KMS-11 (cell line): ENCODE measurements around the gene AMPD2.

Experiments
- H2AFZ ChIP-seq: fragments of 200-600 bp; sonication (generic); 2 replicates; pipeline ENCODE4 v1.6.1; 2016; ENCODE audit warnings: antibody characterized with exemption, mixed run types, low read depth
- H3K27ac ChIP-seq: fragments of 200-600 bp; sonication (generic); 2 replicates; pipeline ENCODE4 v1.6.1; 2016; ENCODE audit warnings: mild to moderate bottlenecking, mixed run types
- H3K27me3 ChIP-seq: fragments of 200-600 bp; sonication (generic); 2 replicates; pipeline ENCODE4 v1.6.1; 2017; ENCODE audit warnings: mild to moderate bottlenecking, low read depth, mixed run types, moderate library complexity; ENCODE audit not compliant: insufficient read depth
- H3K36me3 ChIP-seq: fragments of 200-600 bp; sonication (generic); 2 replicates; pipeline ENCODE4 v1.6.1; 2017; ENCODE audit warnings: mild to moderate bottlenecking, mixed run types; ENCODE audit not compliant: insufficient read depth
- H3K4me1 ChIP-seq: fragments of 200-600 bp; sonication (generic); 2 replicates; pipeline ENCODE4 v1.6.1; 2016; ENCODE audit warnings: mild to moderate bottlenecking, low read depth, mixed run types; ENCODE audit not compliant: poor library complexity, severe bottlenecking
- H3K4me2 ChIP-seq: fragments of 200-600 bp; sonication (generic); 2 replicates; pipeline ENCODE4 v1.7.0; 2016; ENCODE audit warnings: mild to moderate bottlenecking, mixed run types
- H3K4me3 ChIP-seq: fragments of 200-600 bp; sonication (generic); IDR thresholded peaks from 2 replicates; pipeline ENCODE4 v1.6.1; 2017; ENCODE audit warnings: low read depth, low read length, mixed read lengths; ENCODE audit not compliant: insufficient read depth
- H3K79me2 ChIP-seq: fragments of 200-600 bp; sonication (generic); 2 replicates; pipeline ENCODE4 v1.6.1; 2016; ENCODE audit warnings: low read depth, mixed run types; ENCODE audit not compliant: insufficient read depth
- H3K9ac ChIP-seq: fragments of 200-600 bp; sonication (generic); 2 replicates; pipeline ENCODE4 v1.6.1; 2016; ENCODE audit warnings: mild to moderate bottlenecking, mixed run types
- H4K20me1 ChIP-seq: fragments of 200-600 bp; sonication (generic); 2 replicates; pipeline ENCODE4 v1.6.1; 2016; ENCODE audit warnings: mild to moderate bottlenecking, mixed run types; ENCODE audit not compliant: insufficient read depth
- CTCF ChIP-seq: fragments of 200-600 bp; sonication (generic); conservative IDR thresholded peaks from 2 replicates; pipeline ENCODE4 v1.6.1; 2017; ENCODE audit warnings: low read depth, mild to moderate bottlenecking, antibody characterized with exemption, low read length, moderate library complexity, mixed read lengths

Gene AMPD2

GRCh38 chr1:109634292-109634691, 14.7 kb downstream of the AMPD2 start:
- H3K27ac ChIP-seq: no peak overlapping the region
- H4K20me1 ChIP-seq: no peaks in the 10 kb centered on the region
- no peak overlapping the region for H3K4me3 ChIP-seq
- no peaks in the 10 kb centered on the region for H3K79me2 ChIP-seq
- H3K4me2 ChIP-seq: no peak overlapping the region; the same call in 1 of the 2 replicates
- no peak overlapping the region for H2AFZ ChIP-seq
- no peaks in the 10 kb centered on the region for H3K27me3 ChIP-seq
- H3K4me1 ChIP-seq: peaks cover 24% of the 10 kb centered on the region
- peaks cover 12% of the 10 kb centered on the region; the same call in 1 of the 2 replicates for H3K36me3 ChIP-seq
- no peak for TF ChIP-seq CTCF
- H3K9ac ChIP-seq: no peak overlapping the region

- Histone ChIP-seq H3K79me2 (no peaks in the 10 kb centered on the region), H3K4me3 (no peak overlapping the region), H3K4me2 (peak overlapping the region; percentile 19), H2AFZ (no peak overlapping the region), H4K20me1 (no peaks in the 10 kb centered on the region), H3K27me3 (no peaks in the 10 kb centered on the region), H3K4me1 (peaks cover 27% of the 10 kb centered on the region), H3K36me3 (peaks cover 8% of the 10 kb centered on the region; the same call in 1 of the 2 replicates), H3K27ac (no peak overlapping the region), H3K9ac (no peak overlapping the region)
- TF ChIP-seq CTCF: no peak
Observed at GRCh38 chr1:109634771-109635750, 15.4 kb downstream of the AMPD2 start.

- no peak overlapping the region for H2AFZ ChIP-seq
- H4K20me1 ChIP-seq: no peaks in the 10 kb centered on the region
- H3K4me2 ChIP-seq: peak overlapping the region; percentile 19; the same call in 1 of the 2 replicates
- no peak for TF ChIP-seq CTCF
- peaks cover 7% of the 10 kb centered on the region; the same call in 1 of the 2 replicates for H3K36me3 ChIP-seq
- H3K79me2 ChIP-seq: no peaks in the 10 kb centered on the region
- H3K4me1 ChIP-seq: peaks cover 28% of the 10 kb centered on the region
- H3K9ac ChIP-seq: no peak overlapping the region
- H3K27ac ChIP-seq: no peak overlapping the region
- no peak overlapping the region for H3K4me3 ChIP-seq
- no peaks in the 10 kb centered on the region for H3K27me3 ChIP-seq
Observed at GRCh38 chr1:109635862-109636200, 16.2 kb downstream of the AMPD2 start.

GRCh38 chr1:109636201-109636952, 16.7 kb downstream of the AMPD2 start:
- H3K79me2 ChIP-seq: no peaks in the 10 kb centered on the region
- H3K9ac ChIP-seq: no peak overlapping the region
- H3K36me3 ChIP-seq: peaks cover 2% of the 10 kb centered on the region; the same call in 1 of the 2 replicates
- no peaks in the 10 kb centered on the region for H3K27me3 ChIP-seq
- no peak overlapping the region for H3K4me2 ChIP-seq
- no peak overlapping the region for H3K4me3 ChIP-seq
- TF ChIP-seq CTCF: no peak
- H2AFZ ChIP-seq: no peak overlapping the region
- no peaks in the 10 kb centered on the region for H4K20me1 ChIP-seq
- H3K27ac ChIP-seq: no peak overlapping the region
- peaks cover 28% of the 10 kb centered on the region for H3K4me1 ChIP-seq
